ENCODE data around the gene CUBN. TPM values are rescaled to one million over a fixed set of nuclear protein-coding genes. Genes with fewer than 3 reads are reported as not detected.

The CUBN gene
- total RNA-seq, 1 experiment from 2014 or later: 0.34 TPM

DNA sequence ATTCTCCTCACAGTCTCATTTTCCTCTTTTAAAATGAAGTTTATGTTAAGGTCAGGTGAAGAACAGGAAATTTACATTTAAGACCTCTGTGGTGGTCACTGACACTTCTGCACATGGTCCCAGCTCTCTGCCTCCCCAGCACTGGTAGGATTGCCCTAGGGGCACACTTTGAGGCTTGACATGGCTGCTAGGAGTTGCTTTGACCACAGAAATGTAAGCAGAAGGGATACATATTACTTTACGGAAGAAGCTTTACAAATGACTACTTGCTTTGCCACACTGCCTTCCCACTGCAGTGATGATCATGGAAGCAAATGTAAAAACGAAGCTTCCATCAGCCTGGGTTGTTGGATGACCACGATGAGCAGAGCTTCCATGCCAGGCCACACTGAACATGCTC is 259.3 kb downstream of the CUBN start:
- no peaks in the 10 kb centered on the region for H3K27me3 ChIP-seq

DNA sequence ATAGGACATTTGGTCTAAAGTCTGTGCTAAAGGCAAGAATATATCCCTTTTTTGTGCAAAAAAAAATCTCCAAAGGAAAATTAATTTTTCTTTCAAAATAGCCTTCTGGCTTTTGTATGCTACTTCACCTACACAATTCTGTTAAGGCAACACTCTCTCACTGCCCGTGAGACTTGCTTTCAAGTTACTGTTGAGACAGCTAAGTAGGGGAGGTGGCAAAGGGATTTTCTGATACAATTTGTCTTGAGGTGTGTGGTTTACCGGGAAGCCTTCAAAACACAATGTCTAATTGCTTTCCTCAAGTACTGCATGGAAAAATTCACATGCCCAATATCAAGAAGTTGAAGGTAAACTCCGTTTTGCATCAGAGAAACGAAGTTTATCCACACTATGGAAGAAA is 261.6 kb downstream of the CUBN start:
- H3K9me3 ChIP-seq (replicated peaks): no peaks in the 10 kb centered on the region
- DNase-seq: peak in 1 of 2 experiments; percentile 17
- no peaks in the 10 kb centered on the region for H3K27me3 ChIP-seq
- no peak overlapping the region; the same call in 1 of the 2 replicates for H3K27ac ChIP-seq
- H3K4me3 ChIP-seq: no peak overlapping the region
- no peaks in the 10 kb centered on the region for H3K36me3 ChIP-seq
- H3K4me1 ChIP-seq: peaks cover 34% of the 10 kb centered on the region

More for the DNA sequence above, 259.3 kb downstream of the CUBN start:
- Histone ChIP-seq H3K27ac (no peak overlapping the region), H3K36me3 (no peaks in the 10 kb centered on the region), H3K9me3 (replicated peaks) (no peaks in the 10 kb centered on the region), H3K4me3 (no peak overlapping the region), H3K4me1 (peaks cover 27% of the 10 kb centered on the region)
- peak; percentile 64 to 76 for DNase-seq

DNA sequence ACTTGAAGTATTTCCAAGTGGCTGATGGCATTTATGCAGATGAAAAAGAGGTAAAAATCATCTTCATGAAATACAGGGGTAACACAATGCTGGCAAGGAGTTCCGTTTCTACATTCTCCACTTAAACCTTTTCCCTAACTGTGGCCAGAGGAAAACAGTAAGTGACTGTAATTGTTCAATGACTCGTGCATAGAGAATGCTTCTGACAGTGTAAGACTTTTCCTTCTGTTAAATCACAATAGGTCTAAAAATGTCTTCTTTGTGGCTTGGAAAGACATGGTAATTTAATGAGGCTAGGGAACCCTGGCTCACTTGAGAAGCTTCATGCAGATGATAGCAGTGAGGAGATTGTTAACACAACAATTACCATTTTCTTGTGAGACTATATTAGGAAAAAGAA is 262.1 kb downstream of the CUBN start:
- Histone ChIP-seq H3K4me1 (peaks cover 37% of the 10 kb centered on the region), H3K4me3 (no peak overlapping the region), H3K36me3 (no peaks in the 10 kb centered on the region), H3K27ac (no peak overlapping the region; the same call in 1 of the 2 replicates), H3K27me3 (no peaks in the 10 kb centered on the region), H3K9me3 (replicated peaks) (no peaks in the 10 kb centered on the region)
- peak in 1 of 2 experiments; percentile 61 for DNase-seq

- Histone ChIP-seq H3K4me3 (no peak overlapping the region), H3K4me1 (peaks cover 37% of the 10 kb centered on the region), H3K9me3 (replicated peaks) (no peaks in the 10 kb centered on the region), H3K36me3 (no peaks in the 10 kb centered on the region), H3K27me3 (no peaks in the 10 kb centered on the region), H3K27ac (no peak overlapping the region; the same call in 1 of the 2 replicates)
- no peak for DNase-seq
These were observed 262.9 kb downstream of the CUBN start for GRCh38 chr10:16866541-16867275.

DNA sequence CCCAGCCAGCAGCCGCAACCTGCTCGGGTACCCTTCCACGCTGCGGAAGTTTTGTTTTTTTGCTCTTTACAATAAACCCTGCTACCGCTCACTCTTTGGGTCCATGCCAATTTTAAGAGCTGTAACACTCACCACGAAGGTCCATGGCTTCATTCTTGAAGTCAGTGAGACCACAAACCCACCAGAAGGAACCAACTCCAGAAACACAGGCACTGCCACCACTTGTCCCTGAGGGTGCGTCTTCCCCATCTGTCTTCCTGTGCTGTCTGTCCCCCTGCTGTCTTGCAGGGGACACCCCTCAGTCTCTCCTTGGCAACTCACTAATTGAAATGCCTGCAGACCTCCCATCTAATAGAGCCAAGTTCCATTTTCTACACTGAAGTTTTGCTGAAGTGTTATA is 263.8 kb downstream of the CUBN start:
- Histone ChIP-seq H3K27ac (no peak overlapping the region), H3K36me3 (no peaks in the 10 kb centered on the region), H3K9me3 (replicated peaks) (no peaks in the 10 kb centered on the region), H3K4me3 (no peak overlapping the region), H3K27me3 (no peaks in the 10 kb centered on the region), H3K4me1 (peaks cover 37% of the 10 kb centered on the region)
- DNase-seq: no peak

DNA sequence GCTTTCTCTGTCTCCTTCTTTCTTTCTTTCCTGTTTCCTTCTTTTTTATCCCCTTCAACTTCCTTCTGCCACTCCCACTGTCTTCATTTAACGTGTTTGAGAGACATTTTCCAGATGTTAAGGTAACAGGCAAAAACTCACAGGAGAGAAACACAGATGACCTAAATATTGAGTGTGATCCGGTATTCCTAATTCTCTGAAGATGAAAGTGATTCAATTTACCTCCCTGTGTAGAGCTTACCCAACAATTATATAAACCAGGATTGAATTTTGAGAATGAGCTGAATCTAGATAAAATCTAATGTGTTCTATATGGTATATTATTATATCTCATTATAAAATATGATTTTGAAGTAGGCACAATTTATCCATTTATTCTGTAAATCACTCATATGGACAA is 265.8 kb downstream of the CUBN start:
- H3K27ac ChIP-seq: no peak overlapping the region
- H3K9me3 ChIP-seq (replicated peaks): no peaks in the 10 kb centered on the region
- no peak overlapping the region for H3K4me3 ChIP-seq
- no peaks in the 10 kb centered on the region for H3K27me3 ChIP-seq
- no peak for DNase-seq
- H3K4me1 ChIP-seq: peaks cover 30% of the 10 kb centered on the region
- H3K36me3 ChIP-seq: no peaks in the 10 kb centered on the region

DNA sequence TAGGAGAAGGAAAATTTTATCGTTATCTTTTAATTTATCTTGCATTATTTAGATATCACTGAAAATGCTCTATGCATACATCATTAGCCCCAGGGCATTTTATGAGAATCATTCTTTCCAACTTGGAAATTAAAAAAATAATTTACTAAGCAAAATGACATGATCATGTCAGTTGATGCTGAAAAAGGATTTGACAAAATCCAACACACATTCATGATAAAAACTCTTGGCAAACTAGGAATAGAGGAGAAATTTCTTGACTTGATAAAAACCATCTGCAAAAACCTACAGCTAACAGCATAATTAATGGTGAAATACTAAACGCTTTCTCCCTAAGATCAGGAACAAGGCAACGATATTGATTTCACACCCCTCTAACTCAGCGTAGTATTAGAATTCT is 272.2 kb downstream of the CUBN start:
- H3K4me1 ChIP-seq: peaks cover 15% of the 10 kb centered on the region
- DNase-seq: no peak

GRCh38 chr10:16856567-16856966 is 273.0 kb downstream of the CUBN start:
- Histone ChIP-seq H3K27ac (no peak overlapping the region), H3K27me3 (no peaks in the 10 kb centered on the region), H3K9me3 (replicated peaks) (no peaks in the 10 kb centered on the region), H3K36me3 (no peaks in the 10 kb centered on the region), H3K4me1 (peaks cover 15% of the 10 kb centered on the region), H3K4me3 (no peak overlapping the region)
- DNase-seq: peak; percentile 57 to 76

More for the DNA sequence above, 272.2 kb downstream of the CUBN start:
- Histone ChIP-seq H3K36me3 (no peaks in the 10 kb centered on the region), H3K27ac (no peak overlapping the region), H3K27me3 (no peaks in the 10 kb centered on the region), H3K4me3 (no peak overlapping the region), H3K9me3 (replicated peaks) (no peaks in the 10 kb centered on the region)

GRCh38 chr10:16856092-16856491 is 273.5 kb downstream of the CUBN start:
- Histone ChIP-seq H3K36me3 (no peaks in the 10 kb centered on the region), H3K27ac (no peak overlapping the region), H3K9me3 (replicated peaks) (no peaks in the 10 kb centered on the region), H3K4me3 (no peak overlapping the region), H3K27me3 (no peaks in the 10 kb centered on the region), H3K4me1 (peaks cover 15% of the 10 kb centered on the region)
- DNase-seq: no peak

DNA sequence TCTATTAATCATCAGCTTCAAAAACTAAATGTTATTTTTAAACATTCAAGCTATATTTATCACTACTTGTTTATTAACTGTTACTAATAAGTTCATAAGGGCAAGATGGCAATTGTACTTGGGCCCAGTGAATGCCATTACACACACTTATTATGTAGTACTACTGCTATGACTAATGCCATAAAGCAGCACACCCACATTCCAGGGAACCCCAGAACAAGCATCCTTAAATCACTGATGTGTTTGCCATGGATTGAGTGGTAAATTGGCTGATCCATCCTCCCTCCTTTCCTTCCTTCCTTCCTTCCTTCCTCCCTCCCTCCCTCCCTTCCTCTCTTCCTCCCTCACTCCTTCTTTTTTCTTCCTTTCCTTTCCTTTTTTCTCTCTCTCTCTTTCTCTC is 275.0 kb downstream of the CUBN start:
- Histone ChIP-seq H3K4me3 (no peak overlapping the region), H3K27ac (no peak overlapping the region), H3K9me3 (replicated peaks) (no peaks in the 10 kb centered on the region), H3K4me1 (peaks cover 15% of the 10 kb centered on the region), H3K27me3 (no peaks in the 10 kb centered on the region), H3K36me3 (no peaks in the 10 kb centered on the region)
- no peak for DNase-seq

DNA sequence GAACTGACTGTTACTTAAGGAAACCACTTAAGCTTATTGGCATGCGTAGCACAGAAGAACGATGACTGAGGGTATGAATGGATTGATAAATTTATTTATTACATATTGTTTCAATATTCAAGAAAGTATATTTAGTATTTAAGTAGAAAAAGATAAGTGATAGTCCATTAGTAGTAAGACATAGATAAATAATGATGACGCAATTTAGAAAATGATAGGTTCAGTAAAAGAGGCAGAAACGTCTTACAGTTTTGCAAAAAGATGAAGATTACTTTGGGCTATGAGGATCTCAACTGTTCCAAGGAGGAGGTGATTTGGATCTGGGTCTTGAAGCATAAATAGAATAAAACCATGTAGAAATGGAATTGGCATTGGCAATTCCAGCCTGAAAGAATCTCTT is 275.8 kb downstream of the CUBN start:
- DNase-seq: no peak
- H3K36me3 ChIP-seq: no peaks in the 10 kb centered on the region
- H3K4me3 ChIP-seq: no peak overlapping the region
- H3K4me1 ChIP-seq: peaks cover 15% of the 10 kb centered on the region
- no peaks in the 10 kb centered on the region for H3K27me3 ChIP-seq
- H3K27ac ChIP-seq: no peak overlapping the region
- H3K9me3 ChIP-seq (replicated peaks): no peaks in the 10 kb centered on the region

GRCh38 chr10:16853201-16853600 is 276.4 kb downstream of the CUBN start:
- Histone ChIP-seq H3K27ac (no peak overlapping the region), H3K36me3 (no peaks in the 10 kb centered on the region), H3K27me3 (no peaks in the 10 kb centered on the region), H3K9me3 (replicated peaks) (no peaks in the 10 kb centered on the region), H3K4me1 (peaks cover 15% of the 10 kb centered on the region), H3K4me3 (no peak overlapping the region)
- DNase-seq: peak; percentile 30 to 71

GRCh38 chr10:16852624-16853023 is 277.0 kb downstream of the CUBN start:
- Histone ChIP-seq H3K9me3 (replicated peaks) (no peaks in the 10 kb centered on the region), H3K27ac (no peak overlapping the region), H3K4me3 (no peak overlapping the region), H3K27me3 (no peaks in the 10 kb centered on the region), H3K4me1 (peaks cover 15% of the 10 kb centered on the region), H3K36me3 (no peaks in the 10 kb centered on the region)
- DNase-seq: no peak

GRCh38 chr10:16848562-16849154 is 281.0 kb downstream of the CUBN start:
- no peaks in the 10 kb centered on the region for H3K36me3 ChIP-seq
- no peak for DNase-seq
- H3K4me1 ChIP-seq: peaks cover 10% of the 10 kb centered on the region; the same call in 1 of the 2 replicates
- H3K27me3 ChIP-seq: no peaks in the 10 kb centered on the region
- H3K4me3 ChIP-seq: no peak overlapping the region
- no peak overlapping the region for H3K27ac ChIP-seq
- H3K9me3 ChIP-seq (replicated peaks): no peaks in the 10 kb centered on the region

- H3K4me3 ChIP-seq: no peak overlapping the region
- H3K27me3 ChIP-seq: no peaks in the 10 kb centered on the region
- H3K36me3 ChIP-seq: no peaks in the 10 kb centered on the region
- no peak for DNase-seq
- H3K27ac ChIP-seq: no peak overlapping the region
- peaks cover 5% of the 10 kb centered on the region; the same call in 1 of the 2 replicates for H3K4me1 ChIP-seq
- H3K9me3 ChIP-seq (replicated peaks): no peaks in the 10 kb centered on the region
These were observed 282.0 kb downstream of the CUBN start for GRCh38 chr10:16847644-16848043.
